GM12878 (cell line): ENCODE results near the gene DHX57. TPM values are rescaled to one million over a fixed set of nuclear protein-coding genes. Genes with fewer than 3 reads are reported as not detected.

Experiments
- BRCA1 ChIP-seq: IDR thresholded peaks from 2 replicates; pipeline ENCODE4 v1.6.1; 2011; ENCODE audit warnings: low read depth, low read length, improper control_type of control experiment
- CBX5 ChIP-seq: sonication (generic); IDR thresholded peaks from 2 replicates; pipeline ENCODE4 v1.6.1; 2016; ENCODE audit warnings: low read depth, moderate library complexity, mild to moderate bottlenecking, inconsistent platforms
- DPF2 ChIP-seq: fragments of 450-650 bp; IDR thresholded peaks from 2 replicates; pipeline ENCODE4 v1.6.1; 2017; ENCODE audit warnings: mild to moderate bottlenecking
- EED ChIP-seq: sonication (generic); IDR thresholded peaks from 2 replicates; pipeline ENCODE4 v1.6.1; 2016; ENCODE audit warnings: antibody characterized with exemption, low read depth
- EGR1 ChIP-seq, 2 experiments: IDR thresholded peaks; 1 replicate in 1 of 2; 2 replicates in 1 of 2; pipeline ENCODE4 v1.6.1; 2011 to 2012; ENCODE audit warnings: low read depth in 2 of 2, low read length in 2 of 2, borderline replicate concordance in 1 of 2, mild to moderate bottlenecking in 1 of 2, moderate library complexity in 1 of 2
- EZH2 ChIP-seq: IDR thresholded peaks from 2 replicates; pipeline ENCODE4 v1.6.1; 2012; ENCODE audit warnings: low read depth, mild to moderate bottlenecking, control low read depth, inconsistent platforms, low read length, borderline replicate concordance; ENCODE audit not compliant: control insufficient read depth
- GABPA ChIP-seq: IDR thresholded peaks from 2 replicates; pipeline ENCODE4 v1.6.1; 2014; ENCODE audit warnings: antibody characterized with exemption, low read depth, mild to moderate bottlenecking, inconsistent platforms
- GATAD2B ChIP-seq: fragments of 450-650 bp; conservative IDR thresholded peaks from 2 replicates; pipeline ENCODE4 v1.6.1; 2017; ENCODE audit warnings: low read depth, mild to moderate bottlenecking, moderate library complexity
- HCFC1 ChIP-seq: fragments of 150-350 bp; IDR thresholded peaks from 2 replicates; pipeline ENCODE4 v1.6.1; 2014; ENCODE audit warnings: low read length
- JUNB ChIP-seq: IDR thresholded peaks from 2 replicates; pipeline ENCODE4 v1.6.1; 2016; ENCODE audit warnings: antibody characterized with exemption, mild to moderate bottlenecking
- NFIC ChIP-seq: IDR thresholded peaks from 2 replicates; pipeline ENCODE4 v1.6.1; 2012; ENCODE audit warnings: low read depth, mild to moderate bottlenecking, inconsistent platforms, low read length, moderate library complexity
- NKRF ChIP-seq: fragments of 450-650 bp; conservative IDR thresholded peaks from 2 replicates; pipeline ENCODE4 v1.6.1; 2017; ENCODE audit warnings: mild to moderate bottlenecking, moderate library complexity
- NR2C2 ChIP-seq: IDR thresholded peaks from 2 replicates; pipeline ENCODE4 v1.6.1; 2011; ENCODE audit warnings: borderline replicate concordance, low read depth; ENCODE audit not compliant: control insufficient read depth, insufficient read length
- NR2F1 ChIP-seq: fragments of 450-650 bp; conservative IDR thresholded peaks from 2 replicates; pipeline ENCODE4 v1.6.1; 2017; ENCODE audit warnings: mild to moderate bottlenecking
- NRF1 ChIP-seq: conservative IDR thresholded peaks from 2 replicates; pipeline ENCODE4 v1.6.1; 2011; ENCODE audit warnings: mild to moderate bottlenecking, low read depth, low read length, improper control_type of control experiment
- PAX5 ChIP-seq: IDR thresholded peaks from 2 replicates; pipeline ENCODE4 v1.6.1; 2011; ENCODE audit warnings: low read depth, low read length, borderline replicate concordance
- PKNOX1 ChIP-seq: fragments of 450-650 bp; IDR thresholded peaks from 2 replicates; pipeline ENCODE4 v1.6.1; 2016; ENCODE audit warnings: mild to moderate bottlenecking
- SRF ChIP-seq, 2 experiments: IDR thresholded peaks; 2 replicates each; pipeline ENCODE4 v1.6.1; 2011; ENCODE audit warnings: low read depth in 2 of 2, low read length in 2 of 2, mild to moderate bottlenecking in 1 of 2, moderate library complexity in 1 of 2
- USF2 ChIP-seq: IDR thresholded peaks from 2 replicates; pipeline ENCODE4 v1.6.1; 2011; ENCODE audit warnings: low read depth, low read length, improper control_type of control experiment, borderline replicate concordance
- ZBTB4 ChIP-seq: fragments of 450-650 bp; formaldehyde crosslinking; IDR thresholded peaks from 2 replicates; pipeline ENCODE4 v1.4.0; 2022; ENCODE audit warnings: mild to moderate bottlenecking, moderate library complexity
- polyA plus RNA-seq, 11 experiments: library from polyadenylated mRNA; depleted of rRNA in 4 of 11; unstranded in 6 of 11; stranded (reverse) in 5 of 11; fragments of >200 nt; fragmentation: Nextera tagmentation in 4 of 11; fragmentation: Illumina TruSeq in 1 of 11; extraction: Ambion mirVana in 4 of 11; extraction: Trizol in 1 of 11; gene quantifications; 1 replicate in 1 of 11; 2 replicates in 10 of 11; pipeline versions ENCODE4 v1.2.1 to v1.2.3, GENCODE V29; 2011 to 2016; ENCODE audit warnings: inconsistent platforms in 2 of 11, missing spikeins in 2 of 11, low read depth in 1 of 11
- total RNA-seq, 4 experiments: library from RNA; depleted of rRNA in 3 of 4; stranded (reverse); fragments of >200 nt in 3 of 4; fragmentation: Illumina TruSeq in 1 of 4; extraction: Trizol in 1 of 4; gene quantifications; 2 replicates each; pipeline versions ENCODE4 v1.2.1 to v1.2.3, GENCODE V29; 2013 to 2021

The DHX57 gene
- total and polyA plus RNA-seq, 10 of the 15 experiments (the other 5 are each of a cell fraction or from before 2014, with no cell fraction given): 6.5 to 18.0 (median 15.8) TPM

- TF ChIP-seq NKRF (peak; percentile 83; the same call in 1 of the 2 replicates), USF2 (no peak), CBX5 (no peak), GABPA (peak; percentile 92), NRF1 (no peak), BRCA1 (0 out of 2 replicates have a peak, but pooled peaks have one; percentile 14), EGR1 (IDR thresholded peaks at IDR 0.05; ENCODE audit: borderline replicate concordance in 1 of 2, low read depth in 2 of 2, low read length in 2 of 2) (no peak), EED (no peak), SRF (IDR thresholded peaks at IDR 0.05; ENCODE audit: low read depth in 2 of 2, low read length in 2 of 2) (0 out of 4 replicates have a peak, but pooled peaks of 1 of the 2 experiments have one; percentile 5), PAX5 (no peak), GATAD2B (peak; percentile 47; the same call in 1 of the 2 replicates), EZH2 (no peak), DPF2 (0 out of 2 replicates have a peak, but pooled peaks have one; percentile 11), NR2C2 (peak; percentile 90), ZBTB4 (no peak), HCFC1 (peak; percentile 58), NR2F1 (peak; percentile 78), JUNB (no peak), PKNOX1 (no peak), NFIC (no peak)
Measured at GRCh38 chr2:38875576-38876367, at the start of gene DHX57, which contains the start of gene MORN2 (continued).
